Stimulated activated CD4-positive, alpha-beta T cell treated with anti-CD3 and anti-CD28 coated beads, Interleukin-4, amount 100 ng/mL, for 4 hours (primary cell): ENCODE data around the gene RPLP2.

Experiments used
- DNase-seq, 2 experiments: peaks; one replicate each; pipeline ENCODE4 v3.0.0-alpha.2; 2020

The RPLP2 gene

GRCh38 chr11:792873-793272, 16.9 kb upstream of the RPLP2 start:
- DNase-seq, result no peak

GRCh38 chr11:793556-793955, 16.2 kb upstream of the RPLP2 start:
- no peak for DNase-seq

- no peak for DNase-seq
Observed at GRCh38 chr11:794013-794765, 15.6 kb upstream of the RPLP2 start.

GRCh38 chr11:794766-795633, 14.8 kb upstream of the RPLP2 start:
- DNase-seq, result no peak

GRCh38 chr11:795634-796564, 13.9 kb upstream of the RPLP2 start:
- peak; percentile 76 to 89 for DNase-seq

- DNase-seq, result no peak
Observed at GRCh38 chr11:796565-797295, 13.0 kb upstream of the RPLP2 start.

- DNase-seq, result peak; percentile 69 to 71
Observed at GRCh38 chr11:797296-798092, 12.3 kb upstream of the RPLP2 start.

- DNase-seq, result peak; percentile 76 to 87
Observed at GRCh38 chr11:798093-798713, 11.6 kb upstream of the RPLP2 start, which contains the start of gene SLC25A22. Gene SLC25A22 (minus strand): TSS chr11:798281. CDS start chr11:795006, 3,275 bp downstream.

- no peak for DNase-seq
Observed at GRCh38 chr11:799641-800316, 10.0 kb upstream of the RPLP2 start.

GRCh38 chr11:800473-800872, 9.3 kb upstream of the RPLP2 start:
- no peak for DNase-seq

- DNase-seq, result no peak
Observed at GRCh38 chr11:801097-801780, 8.5 kb upstream of the RPLP2 start.

GRCh38 chr11:802018-802617, 7.6 kb upstream of the RPLP2 start:
- no peak for DNase-seq

- DNase-seq, result no peak
Observed at GRCh38 chr11:802693-803466, 6.9 kb upstream of the RPLP2 start.

- DNase-seq, result no peak
Observed at GRCh38 chr11:803467-803742, 6.4 kb upstream of the RPLP2 start.

- no peak for DNase-seq
Observed at GRCh38 chr11:803770-804598, 5.8 kb upstream of the RPLP2 start.

- DNase-seq, result no peak
Observed at GRCh38 chr11:804599-804964, 5.2 kb upstream of the RPLP2 start.

- DNase-seq, result no peak
Observed at GRCh38 chr11:808427-809286, 1.1 kb upstream of the RPLP2 start.
